Ecto neural progenitor cell (in vitro differentiated cells): Measurements from ENCODE around the gene PPP5C.
"Not testable (repeated sequence)": the region's sequence is repeated elsewhere in the genome, so short reads cannot be mapped to it uniquely, and the experiment has no call there.

Experiments used
- DNase-seq: peaks from one replicate; pipeline ENCODE4 v3.0.0-alpha.2; 2018; ENCODE audit warnings: low spot score

PPP5C gene

DNA sequence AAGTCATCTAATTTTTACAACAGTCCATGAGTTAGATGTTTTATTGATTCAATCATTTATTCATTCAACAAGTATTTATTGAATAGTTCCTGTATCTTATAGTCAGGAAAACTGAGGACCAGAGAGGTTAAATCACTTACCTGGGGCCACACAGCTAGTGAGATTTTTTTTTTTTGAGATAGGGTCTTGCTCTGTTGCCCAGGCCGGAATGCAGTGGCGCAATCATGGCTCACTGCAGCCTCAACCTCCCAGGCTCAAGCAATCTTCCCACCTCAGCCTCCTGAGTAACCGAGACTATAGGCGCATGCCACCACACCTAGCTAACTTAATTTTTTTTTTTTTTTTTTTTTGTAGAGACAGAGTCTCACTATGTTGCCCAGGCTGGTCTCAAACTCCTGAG, 88.8 kb downstream of the PPP5C start:
- not testable (repeated sequence) for DNase-seq
